ENCODE measurements around the gene OPN1MW. TPM values are rescaled to one million over a fixed set of nuclear protein-coding genes. Genes with fewer than 3 reads are reported as not detected.
"Not testable (repeated sequence)": the region's sequence is repeated elsewhere in the genome, so short reads cannot be mapped to it uniquely, and the experiment has no call there.

The OPN1MW gene
- total RNA-seq, 1 experiment from 2014 or later: not detected

DNA sequence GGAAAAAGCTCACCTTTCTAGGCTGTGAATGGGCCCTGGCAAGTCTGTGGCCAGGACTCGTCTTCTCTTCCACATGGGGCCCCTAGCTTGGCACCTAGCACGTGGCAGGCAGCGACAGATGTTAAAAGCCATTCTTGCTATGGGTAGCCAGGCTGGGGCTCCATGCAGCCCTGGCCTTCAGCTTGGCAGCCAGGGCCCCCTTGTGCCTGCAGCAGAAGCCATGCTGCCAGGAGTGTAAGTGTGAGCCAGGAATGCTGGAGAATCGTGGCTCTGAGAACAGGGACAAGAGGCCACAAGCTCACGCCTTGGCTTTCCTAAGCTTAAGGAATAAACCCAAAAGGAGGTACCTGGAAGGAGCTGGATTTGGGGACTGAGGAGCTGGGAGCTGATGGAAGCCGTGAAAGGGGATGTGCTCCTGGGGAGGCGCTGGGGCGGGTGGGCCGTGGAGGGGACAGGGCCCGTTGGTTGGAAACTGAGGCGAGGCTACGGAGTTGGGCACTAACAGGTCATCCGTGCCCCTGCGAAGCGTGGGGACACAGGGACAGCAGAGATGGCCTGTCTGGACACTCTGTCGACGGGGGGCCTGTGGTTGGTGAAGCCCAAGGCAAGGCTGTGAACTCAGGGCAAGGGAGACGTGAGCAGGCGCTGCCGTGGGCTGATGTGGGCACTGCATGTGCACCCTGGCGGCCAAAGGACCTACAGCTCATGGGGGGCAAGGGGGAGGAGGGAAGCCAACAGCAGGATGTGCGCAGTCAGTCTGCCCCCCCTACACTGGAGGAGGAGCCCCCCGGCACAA is 39.2 kb upstream of the OPN1MW start:
- no peak overlapping the region for H3K27ac ChIP-seq (ENCODE audit: low read length)
- H3K4me1 ChIP-seq (ENCODE audit: control insufficient read depth, insufficient read depth, low read length): no peaks in the 10 kb centered on the region
- H3K36me3 ChIP-seq (ENCODE audit: control insufficient read depth, insufficient read depth, low read length): no peaks in the 10 kb centered on the region
- ChIA-PET POLR2A (no interaction called here), CTCF (no interaction called here)
- in situ Hi-C loops (cut with HindIII; ENCODE audit: low pct_unique_long_range_greater_than_20kb, low sequenced_read_pairs): no loop called here
- no peak overlapping the region for H3K4me3 ChIP-seq (ENCODE audit: low read depth in 2 of 2, low read length in 2 of 2)
- H3K9me3 ChIP-seq (ENCODE audit: control insufficient read depth, insufficient read depth, low read depth, low read length): no peaks in the 10 kb centered on the region
- DNase-seq (ENCODE audit: low read depth, low spot score) (no peak), ATAC-seq (0 out of 2 replicates have a peak, but pooled peaks have one; percentile 19)
- no peaks in the 10 kb centered on the region for H3K27me3 ChIP-seq (ENCODE audit: control insufficient read depth, insufficient read depth, low read length)
- TF ChIP-seq TCF7L2 (IDR thresholded peaks at IDR 0.05; ENCODE audit: low read depth, low read length) (no peak), SIN3A (IDR thresholded peaks at IDR 0.05; ENCODE audit: borderline replicate concordance, insufficient read depth, low read depth, low read length) (no peak)
- no TSS peak for BruUV-seq (replicated peaks)
- intact Hi-C loops (cut with micrococcal nuclease; ENCODE audit: unreplicated experiment): no loop called here

DNA sequence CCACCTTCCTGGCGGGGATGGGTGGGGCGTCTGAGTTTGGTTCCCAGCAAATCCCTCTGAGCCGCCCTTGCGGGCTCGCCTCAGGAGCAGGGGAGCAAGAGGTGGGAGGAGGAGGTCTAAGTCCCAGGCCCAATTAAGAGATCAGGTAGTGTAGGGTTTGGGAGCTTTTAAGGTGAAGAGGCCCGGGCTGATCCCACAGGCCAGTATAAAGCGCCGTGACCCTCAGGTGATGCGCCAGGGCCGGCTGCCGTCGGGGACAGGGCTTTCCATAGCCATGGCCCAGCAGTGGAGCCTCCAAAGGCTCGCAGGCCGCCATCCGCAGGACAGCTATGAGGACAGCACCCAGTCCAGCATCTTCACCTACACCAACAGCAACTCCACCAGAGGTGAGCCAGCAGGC is 38.4 kb upstream of the OPN1MW start, which contains the start of gene OPN1LW:
Gene OPN1LW (plus strand): TSS at position 234 of the 400 bp plus-strand sequence. CDS start 41 bp downstream, at position 275.
- DNase-seq (ENCODE audit: low read depth, low spot score); H3K4me1 ChIP-seq (ENCODE audit: control insufficient read depth, insufficient read depth, low read length); intact Hi-C loops (cut with micrococcal nuclease; ENCODE audit: unreplicated experiment); H3K4me3 ChIP-seq (ENCODE audit: low read depth in 2 of 2, low read length in 2 of 2); CTCF ChIA-PET; H3K36me3 ChIP-seq (ENCODE audit: control insufficient read depth, insufficient read depth, low read length); ATAC-seq; H3K27me3 ChIP-seq (ENCODE audit: control insufficient read depth, insufficient read depth, low read length); BruUV-seq (replicated peaks); H3K9me3 ChIP-seq (ENCODE audit: control insufficient read depth, insufficient read depth, low read depth, low read length); H3K27ac ChIP-seq (ENCODE audit: low read length); in situ Hi-C loops (cut with HindIII; ENCODE audit: low pct_unique_long_range_greater_than_20kb, low sequenced_read_pairs); POLR2A ChIA-PET: not testable (repeated sequence)

DNA sequence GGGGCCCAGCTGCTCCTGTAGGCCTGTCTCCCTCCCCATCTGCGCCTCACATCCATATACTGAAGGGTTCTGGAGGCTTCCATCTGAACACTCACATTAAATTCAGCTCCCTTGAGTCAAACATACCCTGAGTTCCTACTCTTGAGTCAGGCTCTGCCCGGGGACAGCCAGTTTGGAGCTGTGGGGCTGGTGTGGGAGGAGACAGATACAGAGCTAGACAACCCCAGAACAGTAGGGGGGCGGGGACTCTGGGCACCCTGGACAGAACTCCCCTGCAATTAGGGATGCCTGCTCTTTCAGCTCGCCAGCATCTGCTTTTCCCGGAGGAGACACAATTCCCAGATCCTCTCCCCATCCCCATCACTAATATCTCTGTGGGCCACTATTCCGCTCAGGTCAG is 31.4 kb upstream of the OPN1MW start:
- BruUV-seq (replicated peaks); DNase-seq (ENCODE audit: low read depth, low spot score); H3K9me3 ChIP-seq (ENCODE audit: control insufficient read depth, insufficient read depth, low read depth, low read length); CTCF ChIA-PET; intact Hi-C loops (cut with micrococcal nuclease; ENCODE audit: unreplicated experiment); ATAC-seq; H3K27me3 ChIP-seq (ENCODE audit: control insufficient read depth, insufficient read depth, low read length); in situ Hi-C loops (cut with HindIII; ENCODE audit: low pct_unique_long_range_greater_than_20kb, low sequenced_read_pairs); H3K4me1 ChIP-seq (ENCODE audit: control insufficient read depth, insufficient read depth, low read length); H3K27ac ChIP-seq (ENCODE audit: low read length); H3K4me3 ChIP-seq (ENCODE audit: low read depth in 2 of 2, low read length in 2 of 2); H3K36me3 ChIP-seq (ENCODE audit: control insufficient read depth, insufficient read depth, low read length); POLR2A ChIA-PET: not testable (repeated sequence)

DNA sequence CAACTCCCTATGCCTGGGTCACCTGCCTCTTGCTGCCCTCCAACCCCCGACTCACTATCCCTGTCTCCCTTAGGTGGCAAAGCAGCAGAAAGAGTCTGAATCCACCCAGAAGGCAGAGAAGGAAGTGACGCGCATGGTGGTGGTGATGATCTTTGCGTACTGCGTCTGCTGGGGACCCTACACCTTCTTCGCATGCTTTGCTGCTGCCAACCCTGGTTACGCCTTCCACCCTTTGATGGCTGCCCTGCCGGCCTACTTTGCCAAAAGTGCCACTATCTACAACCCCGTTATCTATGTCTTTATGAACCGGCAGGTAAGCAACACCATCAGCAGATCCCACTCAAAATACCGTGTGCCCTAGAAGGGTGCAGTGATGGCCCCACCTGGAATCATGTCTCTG is 26.2 kb upstream of the OPN1MW start:
- H3K27me3 ChIP-seq (ENCODE audit: control insufficient read depth, insufficient read depth, low read length); intact Hi-C loops (cut with micrococcal nuclease; ENCODE audit: unreplicated experiment); H3K27ac ChIP-seq (ENCODE audit: low read length); H3K4me3 ChIP-seq (ENCODE audit: low read depth in 2 of 2, low read length in 2 of 2); CTCF ChIA-PET; H3K9me3 ChIP-seq (ENCODE audit: control insufficient read depth, insufficient read depth, low read depth, low read length); H3K36me3 ChIP-seq (ENCODE audit: control insufficient read depth, insufficient read depth, low read length); DNase-seq (ENCODE audit: low read depth, low spot score); ATAC-seq; POLR2A ChIA-PET; BruUV-seq (replicated peaks); in situ Hi-C loops (cut with HindIII; ENCODE audit: low pct_unique_long_range_greater_than_20kb, low sequenced_read_pairs); H3K4me1 ChIP-seq (ENCODE audit: control insufficient read depth, insufficient read depth, low read length): not testable (repeated sequence)

DNA sequence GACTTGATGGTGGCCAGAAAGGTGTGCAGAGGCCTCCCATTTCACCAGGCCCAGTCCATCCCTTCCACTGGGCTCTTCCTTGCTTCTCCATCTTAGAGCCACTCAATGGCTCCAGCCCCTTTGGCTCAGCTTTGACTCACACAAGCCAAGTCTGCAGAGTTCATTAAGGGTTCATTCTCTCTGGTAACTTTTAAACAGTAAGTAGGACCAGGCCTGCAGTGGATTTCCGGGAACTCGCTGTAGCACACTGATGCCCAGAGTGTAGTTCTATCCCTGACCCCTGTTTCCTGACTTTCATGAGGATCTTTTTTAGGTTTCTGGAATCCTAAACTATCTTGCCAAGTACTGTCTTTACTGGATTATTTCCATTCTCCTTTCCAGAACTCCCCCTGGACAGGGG is 25.2 kb upstream of the OPN1MW start:
- POLR2A ChIA-PET; H3K27ac ChIP-seq (ENCODE audit: low read length); CTCF ChIA-PET; H3K36me3 ChIP-seq (ENCODE audit: control insufficient read depth, insufficient read depth, low read length); H3K4me1 ChIP-seq (ENCODE audit: control insufficient read depth, insufficient read depth, low read length); H3K4me3 ChIP-seq (ENCODE audit: low read depth in 2 of 2, low read length in 2 of 2); H3K27me3 ChIP-seq (ENCODE audit: control insufficient read depth, insufficient read depth, low read length); DNase-seq (ENCODE audit: low read depth, low spot score); ATAC-seq; intact Hi-C loops (cut with micrococcal nuclease; ENCODE audit: unreplicated experiment); H3K9me3 ChIP-seq (ENCODE audit: control insufficient read depth, insufficient read depth, low read depth, low read length); BruUV-seq (replicated peaks); in situ Hi-C loops (cut with HindIII; ENCODE audit: low pct_unique_long_range_greater_than_20kb, low sequenced_read_pairs): not testable (repeated sequence)

DNA sequence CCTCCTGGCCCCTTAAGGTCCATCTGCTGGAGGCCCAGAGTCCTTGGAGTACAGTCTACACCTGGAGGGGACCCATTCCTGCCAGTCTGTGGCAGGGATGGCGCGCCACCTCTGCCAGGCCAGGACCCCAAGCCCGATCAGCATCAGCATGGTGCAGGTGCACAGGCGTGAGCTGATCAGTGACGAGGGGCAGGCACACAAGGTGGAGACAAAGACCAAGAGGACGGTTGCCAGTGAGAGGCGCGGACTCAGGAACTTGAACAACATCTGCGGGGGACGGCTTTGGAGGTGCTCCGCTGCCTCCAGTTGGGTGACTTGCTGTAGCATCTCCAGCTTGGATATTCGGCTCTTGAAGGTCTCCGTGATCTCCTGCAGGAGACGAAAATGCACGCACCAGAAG is 23.1 kb upstream of the OPN1MW start:
- DNase-seq (ENCODE audit: low read depth, low spot score); in situ Hi-C loops (cut with HindIII; ENCODE audit: low pct_unique_long_range_greater_than_20kb, low sequenced_read_pairs); H3K27me3 ChIP-seq (ENCODE audit: control insufficient read depth, insufficient read depth, low read length); H3K27ac ChIP-seq (ENCODE audit: low read length); BruUV-seq (replicated peaks); H3K4me3 ChIP-seq (ENCODE audit: low read depth in 2 of 2, low read length in 2 of 2); POLR2A ChIA-PET; intact Hi-C loops (cut with micrococcal nuclease; ENCODE audit: unreplicated experiment); CTCF ChIA-PET; H3K36me3 ChIP-seq (ENCODE audit: control insufficient read depth, insufficient read depth, low read length); ATAC-seq; H3K4me1 ChIP-seq (ENCODE audit: control insufficient read depth, insufficient read depth, low read length); H3K9me3 ChIP-seq (ENCODE audit: control insufficient read depth, insufficient read depth, low read depth, low read length): not testable (repeated sequence)

DNA sequence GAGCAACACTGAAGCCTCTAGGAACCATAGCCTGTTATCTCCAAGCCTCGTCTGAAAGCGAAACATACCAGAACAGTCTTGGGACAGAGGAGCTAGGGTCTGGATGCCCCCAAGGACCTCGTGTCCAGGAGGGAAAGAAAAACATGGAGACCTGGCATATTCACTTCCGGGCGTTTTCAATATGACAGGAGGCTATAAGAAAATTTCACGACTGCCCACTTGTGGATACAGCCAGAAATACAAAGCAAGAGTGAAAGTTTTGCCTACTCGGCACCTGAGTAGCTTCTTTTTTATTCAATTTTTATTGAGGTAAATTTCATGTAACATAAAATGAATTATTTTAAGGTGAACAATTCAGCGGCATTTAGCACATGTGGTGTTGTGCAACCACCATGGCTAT is 17.5 kb upstream of the OPN1MW start:
- H3K9me3 ChIP-seq (ENCODE audit: control insufficient read depth, insufficient read depth, low read depth, low read length); H3K4me3 ChIP-seq (ENCODE audit: low read depth in 2 of 2, low read length in 2 of 2); POLR2A ChIA-PET; BruUV-seq (replicated peaks); H3K27me3 ChIP-seq (ENCODE audit: control insufficient read depth, insufficient read depth, low read length); H3K27ac ChIP-seq (ENCODE audit: low read length); DNase-seq (ENCODE audit: low read depth, low spot score); ATAC-seq; H3K36me3 ChIP-seq (ENCODE audit: control insufficient read depth, insufficient read depth, low read length); H3K4me1 ChIP-seq (ENCODE audit: control insufficient read depth, insufficient read depth, low read length); CTCF ChIA-PET; in situ Hi-C loops (cut with HindIII; ENCODE audit: low pct_unique_long_range_greater_than_20kb, low sequenced_read_pairs); intact Hi-C loops (cut with micrococcal nuclease; ENCODE audit: unreplicated experiment): not testable (repeated sequence)

All from Panc1 (cell line).